GM19043 (cell line): ENCODE results near the gene CD302.
"Not testable (repeated sequence)": the region's sequence is repeated elsewhere in the genome, so short reads cannot be mapped to it uniquely, and the experiment has no call there.

Experiments
- ATAC-seq: cut with Tn5 transposase; IDR thresholded peaks from one replicate; pipeline ENCODE4 v1.9.1; 2021; ENCODE audit warnings: low read depth; ENCODE audit not compliant: unreplicated experiment

CD302 gene, protein sequence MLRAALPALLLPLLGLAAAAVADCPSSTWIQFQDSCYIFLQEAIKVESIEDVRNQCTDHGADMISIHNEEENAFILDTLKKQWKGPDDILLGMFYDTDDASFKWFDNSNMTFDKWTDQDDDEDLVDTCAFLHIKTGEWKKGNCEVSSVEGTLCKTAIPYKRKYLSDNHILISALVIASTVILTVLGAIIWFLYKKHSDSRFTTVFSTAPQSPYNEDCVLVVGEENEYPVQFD

GRCh38 chr2:159797543-159798375 lies at the start of gene CD302:
Gene CD302, minus strand, starts transcription at chr2:159798208. Its CDS starts 10 bp downstream, at chr2:159798198.
- ATAC-seq: peak; percentile 56

- ATAC-seq: no peak
Observed at GRCh38 chr2:159846564-159846963, 48.6 kb upstream of the CD302 start.

DNA sequence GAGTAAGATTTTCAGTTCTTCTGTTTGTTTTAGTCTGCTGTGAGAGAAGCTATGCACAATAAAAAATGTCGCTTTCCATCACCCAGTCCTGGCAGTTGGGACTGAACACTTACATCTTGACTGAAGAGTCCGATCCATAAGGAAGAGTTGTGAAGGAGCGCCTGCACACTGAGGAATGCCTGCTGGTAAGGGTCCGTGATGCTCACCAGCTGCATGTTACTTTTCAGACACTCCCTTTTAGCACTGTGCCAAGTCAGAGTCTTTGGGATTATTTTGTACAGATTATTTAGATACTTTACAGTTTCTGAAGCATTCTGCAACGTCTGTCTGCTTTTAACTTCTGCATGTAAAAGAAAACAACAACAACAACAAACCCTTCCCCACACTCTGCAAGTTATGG lies 42.6 kb upstream of the CD302 start:
- no peak for ATAC-seq

- no peak for ATAC-seq
Observed at GRCh38 chr2:159832858-159833257, 34.9 kb upstream of the CD302 start.

DNA sequence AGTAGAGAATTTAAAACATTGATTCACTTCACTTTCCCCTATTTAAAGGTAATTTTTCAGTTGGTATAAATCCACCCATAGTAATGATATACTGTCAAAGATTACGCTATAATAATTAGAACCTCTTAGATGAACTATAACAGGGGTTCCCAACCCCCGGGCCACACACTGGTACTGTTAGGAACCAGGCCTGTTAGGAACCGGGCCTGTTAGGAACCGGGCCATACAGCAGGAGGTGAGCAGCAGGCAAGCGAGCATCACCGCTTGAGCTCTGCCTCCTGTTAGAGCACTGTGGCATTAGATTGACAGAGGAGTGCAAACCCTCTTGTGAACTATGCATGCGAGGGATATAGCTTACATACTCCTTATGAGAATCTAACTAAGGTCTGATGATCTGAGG lies 34.0 kb upstream of the CD302 start:
- ATAC-seq: no peak

DNA sequence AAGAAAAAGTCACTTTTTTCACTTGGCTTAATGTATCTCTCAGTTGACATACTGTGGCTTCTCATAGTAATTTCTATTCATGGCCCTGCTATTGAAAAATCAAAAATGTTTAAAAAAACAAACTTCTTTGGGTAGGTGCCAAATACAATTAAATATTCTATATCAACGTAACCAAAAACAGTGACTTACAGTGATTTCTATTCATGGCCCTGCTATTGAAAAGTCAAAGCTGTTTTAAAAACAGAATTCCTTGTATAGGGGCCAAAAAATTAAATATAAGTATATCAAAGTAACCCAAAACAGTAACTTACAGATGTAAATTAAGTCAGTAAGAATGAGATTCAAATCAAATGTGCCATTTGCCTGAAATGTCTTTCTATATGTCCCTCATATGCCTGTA lies 31.4 kb upstream of the CD302 start:
- ATAC-seq: no peak

DNA sequence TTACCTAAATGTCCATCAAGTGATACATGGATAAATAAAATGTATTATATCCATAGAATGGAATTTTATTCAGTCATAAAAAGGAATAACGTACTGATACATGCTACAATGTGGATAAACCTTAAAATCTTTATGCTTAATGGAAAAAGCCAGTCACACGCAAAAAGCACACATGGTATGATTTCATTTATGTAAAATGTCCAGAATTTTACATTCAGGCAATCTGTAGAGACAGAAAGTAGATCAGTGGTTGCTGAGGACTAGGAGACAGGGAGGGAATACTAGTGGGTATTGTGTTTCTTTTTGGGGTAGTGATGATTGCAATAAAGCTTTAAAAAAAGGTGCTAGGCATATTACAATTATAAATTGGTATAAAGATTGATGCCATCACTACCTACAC lies 30.7 kb upstream of the CD302 start:
- ATAC-seq: no peak

GRCh38 chr2:159822478-159822833 lies 24.4 kb upstream of the CD302 start:
- not testable (repeated sequence) for ATAC-seq

DNA sequence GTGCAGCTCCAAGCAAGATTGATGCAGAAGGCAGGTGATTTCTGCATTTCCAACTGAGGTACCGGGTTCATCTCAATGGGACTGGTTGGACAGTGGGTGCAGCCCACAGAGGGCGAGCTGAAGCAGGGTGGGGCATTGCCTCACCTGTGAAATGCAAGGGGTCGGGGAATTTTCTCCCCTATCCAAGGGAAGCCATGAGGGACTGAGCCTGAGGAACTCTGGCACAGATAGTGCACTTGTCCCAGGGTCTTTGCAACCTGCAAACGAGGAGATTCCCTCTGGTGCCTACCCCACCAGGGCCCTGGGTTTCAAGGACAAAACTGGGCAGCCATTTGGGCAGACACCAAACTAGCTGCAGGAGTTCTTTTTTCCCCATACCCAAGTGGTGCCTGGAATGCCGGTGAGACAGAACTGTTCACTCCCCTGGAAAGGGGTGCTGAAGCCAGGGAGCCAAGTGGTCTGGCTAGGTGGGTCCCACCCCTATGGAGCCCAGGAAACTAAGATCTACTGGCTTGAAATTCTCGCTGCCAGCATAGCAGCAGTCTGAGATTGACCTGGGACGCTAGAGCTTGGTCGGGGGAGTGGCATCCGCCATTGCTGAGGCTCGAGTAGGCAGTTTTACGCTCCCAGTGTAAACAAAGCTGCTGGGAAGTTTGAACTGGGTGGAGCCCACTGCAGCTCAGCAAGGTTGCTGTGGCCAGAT lies 23.9 kb upstream of the CD302 start:
- ATAC-seq: not testable (repeated sequence)

GRCh38 chr2:159818940-159819339 lies 20.9 kb upstream of the CD302 start:
- ATAC-seq: no peak

GRCh38 chr2:159817283-159817682 lies 19.3 kb upstream of the CD302 start:
- ATAC-seq: no peak

DNA sequence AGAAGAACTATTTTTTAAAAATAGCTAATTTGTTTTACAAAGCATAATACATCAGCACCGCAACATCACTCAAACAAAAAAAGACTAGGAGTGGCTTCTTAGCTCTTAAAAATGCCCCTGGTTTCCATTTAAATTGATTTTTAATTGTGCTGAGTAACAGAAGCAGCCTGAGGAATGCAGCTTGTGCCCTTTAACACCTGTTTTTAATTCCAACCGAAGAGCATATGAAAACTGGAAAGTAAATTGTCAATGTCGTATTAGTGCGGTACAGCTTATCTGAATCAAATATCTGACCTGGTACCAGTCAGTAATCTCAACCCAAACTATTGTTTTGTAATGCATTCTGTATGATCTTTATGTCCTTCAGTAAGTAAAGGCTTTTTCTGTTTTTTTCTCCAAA lies 13.2 kb upstream of the CD302 start:
- no peak for ATAC-seq

DNA sequence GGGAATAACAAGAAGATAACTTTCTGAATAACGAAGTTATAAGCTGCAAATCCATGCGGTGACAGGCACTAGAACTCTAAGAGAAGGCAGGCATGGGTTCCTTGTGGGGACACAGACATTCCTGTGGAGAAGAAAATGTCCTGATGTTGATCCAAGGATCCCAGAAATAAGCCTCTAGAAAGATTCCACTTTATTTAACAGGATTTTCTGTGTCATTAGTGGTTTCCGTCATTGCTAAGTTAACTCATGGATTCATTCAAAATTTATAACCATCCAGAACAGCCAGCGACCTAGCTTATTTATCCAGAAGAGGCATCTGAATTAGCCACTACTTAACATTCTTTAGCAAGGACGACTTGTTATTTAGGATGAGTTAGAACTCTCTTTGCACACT lies 10.0 kb upstream of the CD302 start:
- no peak for ATAC-seq

DNA sequence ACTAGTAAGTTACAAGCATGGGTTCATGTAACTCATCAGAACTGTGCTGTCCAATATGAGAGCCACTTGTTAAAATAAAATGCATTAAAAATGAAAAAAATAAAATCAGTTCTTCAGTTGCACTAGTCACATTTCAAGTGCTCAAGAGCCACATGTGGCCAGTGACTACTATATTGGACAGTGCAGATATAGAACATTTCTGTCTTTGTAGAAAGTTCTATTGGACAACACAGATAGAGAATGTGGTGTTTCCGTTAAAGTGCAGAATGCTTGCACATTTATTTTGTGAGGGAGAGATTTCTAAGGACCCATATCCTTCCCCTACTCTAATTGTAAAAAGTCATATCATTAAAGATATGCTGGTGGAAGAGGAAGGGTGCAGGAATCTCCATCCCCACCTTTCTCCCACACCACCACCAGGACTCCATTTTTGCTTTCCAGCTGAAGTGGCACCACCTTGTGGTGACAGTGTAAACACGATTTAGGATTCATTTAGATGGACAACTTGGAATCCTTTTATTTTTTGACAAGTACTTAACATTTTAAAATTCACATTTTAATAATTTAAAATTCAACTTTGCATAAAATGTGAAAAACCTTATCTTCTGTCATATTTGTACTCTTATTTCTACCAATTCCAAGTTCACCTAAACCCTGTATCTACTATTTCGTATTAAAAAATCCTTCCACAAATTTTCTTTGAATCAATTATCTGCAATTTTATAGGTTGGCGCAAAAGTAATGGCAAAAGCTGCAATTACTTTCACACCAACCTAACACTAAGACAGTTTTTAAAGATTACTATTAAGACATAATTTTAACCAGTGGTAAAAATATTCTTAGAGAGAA lies 9.4 kb upstream of the CD302 start:
- ATAC-seq: no peak

GRCh38 chr2:159804941-159805340 lies 6.9 kb upstream of the CD302 start:
- ATAC-seq: no peak

DNA sequence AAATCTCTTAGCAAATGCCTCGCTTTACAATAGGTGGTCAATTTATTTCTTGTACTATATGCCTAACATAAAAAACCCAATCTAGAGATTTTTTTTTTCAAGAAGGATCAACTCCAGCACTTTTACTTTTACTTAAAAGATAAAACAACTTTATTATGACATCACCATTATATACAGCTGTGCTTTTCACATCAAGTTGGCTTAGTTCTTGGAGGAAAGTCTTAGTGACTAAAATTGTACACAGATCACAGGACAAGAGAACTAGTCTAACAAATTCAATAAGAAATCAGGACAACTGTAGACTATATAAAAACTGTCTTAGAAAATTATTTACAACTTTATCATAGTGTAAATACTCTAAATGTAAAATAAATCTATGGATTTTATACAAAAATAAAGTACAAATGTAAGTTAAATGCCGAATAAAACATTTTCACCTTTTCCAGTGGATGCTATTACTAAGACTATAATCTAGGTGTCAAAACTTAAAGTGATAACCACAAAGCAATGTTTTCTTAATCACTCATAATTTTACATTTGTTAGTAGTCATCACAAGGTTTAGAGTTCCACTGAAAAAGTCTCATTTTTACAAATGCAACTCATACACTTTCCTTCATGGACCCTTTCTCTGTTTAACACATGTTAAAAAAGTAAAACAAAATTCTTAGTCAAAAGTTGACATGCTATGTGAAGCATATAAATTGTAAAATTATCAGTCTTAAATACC lies 5.4 kb upstream of the CD302 start:
- ATAC-seq: no peak

GRCh38 chr2:159802673-159803072 lies 4.7 kb upstream of the CD302 start:
- no peak for ATAC-seq

GRCh38 chr2:159799833-159800232 lies 1.8 kb upstream of the CD302 start:
- no peak for ATAC-seq

DNA sequence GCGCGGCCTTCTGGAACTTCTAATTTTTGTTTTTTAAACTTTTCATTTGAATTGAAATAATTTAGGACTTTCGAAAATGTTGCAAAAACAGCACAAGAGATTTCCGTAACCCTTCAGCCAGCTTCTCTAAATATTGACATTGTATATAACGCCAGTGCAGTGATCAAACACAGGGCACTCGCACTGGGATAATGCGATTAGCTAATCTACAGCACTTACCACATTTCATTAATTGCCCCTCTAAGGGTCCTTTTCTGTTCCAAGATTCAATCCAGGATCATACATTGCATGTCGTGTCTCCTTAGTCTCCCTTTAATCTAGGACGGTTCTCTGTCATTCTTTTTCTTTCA lies 343 bp upstream of the CD302 start:
- ATAC-seq: peak; percentile 4

GRCh38 chr2:159797225-159797542 lies 824 bp downstream of the CD302 start:
- no peak for ATAC-seq
